K562 (cell line): Measurements from ENCODE around the gene AP3S2. TPM values are rescaled to one million over a fixed set of nuclear protein-coding genes. Genes with fewer than 3 reads are reported as not detected.
A peak's percentile ranks its signal among the peaks of the same experiment; 100 is the strongest.

ENCODE experiments used
- ATAC-seq: fragments of 200-7000 bp; cut with Tn5 transposase; 3 replicates; pipeline ENCODE4 v1.9.1; 2020; ENCODE audit warnings: moderate library complexity
- BruUV-seq: library from RNA; stranded (reverse); fragments of 400-500 nt; replicated peaks from 2 replicates; lab custom pipeline; 2021; lab: Mats Ljungman, UMichigan
- CTCF ChIA-PET: fragments of 300-600 bp; formaldehyde crosslinking; extraction: SDS; loops from one replicate; lab custom pipeline; 2021; ENCODE audit warnings: low intra/inter-chr PET ratio; lab: Yijun Ruan, JAX
- POLR2A ChIA-PET: fragments of 300-600, 350-650 bp; sonication (Branson Sonifier 250); formaldehyde crosslinking; extraction: SDS; loops from one replicate; lab custom pipeline; 2021; ENCODE audit warnings: antibody characterized with exemption, inconsistent platforms; lab: Yijun Ruan, JAX
- DNase-seq, 4 experiments: peaks; one replicate each; pipeline versions ENCODE4 v3.0.0 to v3.0.0-alpha.2; 2011 to 2018; ENCODE audit warnings: low spot score in 3 of 4, mixed read lengths in 3 of 4; ENCODE audit errors: extremely low read depth in 1 of 4
- FAIRE-seq: peaks from 2 replicates; lab custom pipeline; 2011; peaks lifted over from hg19 to GRCh38; lab: Jason Lieb, UNC
- H2AFZ ChIP-seq: 2 replicates; pipeline ENCODE4 v1.6.0; 2011; ENCODE audit warnings: low read depth, low read length, control low read depth, inconsistent platforms
- H3K27ac ChIP-seq: fragments of 200-600 bp; 3 replicates; pipeline ENCODE4 v1.8.0; 2011; ENCODE audit warnings: low read depth, mild to moderate bottlenecking, control low read depth, inconsistent platforms, low read length, moderate library complexity, mixed read lengths; ENCODE audit errors: extremely low read depth
- H3K27me3 ChIP-seq, 2 experiments: fragments of 300-600 bp in 1 of 2; 2 replicates in 1 of 2; 3 replicates in 1 of 2; pipeline versions ENCODE4 v1.6.0 to v1.8.0; 2011; ENCODE audit warnings: inconsistent platforms in 2 of 2, low read length in 2 of 2, mild to moderate bottlenecking in 1 of 2, mixed read lengths in 1 of 2, moderate library complexity in 1 of 2; ENCODE audit not compliant: control insufficient read depth in 2 of 2, insufficient read depth in 2 of 2
- H3K36me3 ChIP-seq: fragments of 300-600 bp; 3 replicates; pipeline ENCODE4 v1.8.0; 2011; ENCODE audit warnings: mild to moderate bottlenecking, low read length, inconsistent platforms; ENCODE audit not compliant: control insufficient read depth, insufficient read depth
- H3K4me1 ChIP-seq, 2 experiments: fragments of 200-600 bp in 1 of 2; replicated peaks in 1 of 2; 2 replicates in 1 of 2; 3 replicates in 1 of 2; pipeline versions ENCODE4 v1.5.1 to v1.8.0; 2011; ENCODE audit warnings: inconsistent platforms in 2 of 2, low read length in 2 of 2, mild to moderate bottlenecking in 1 of 2, mixed read lengths in 1 of 2, moderate library complexity in 1 of 2; ENCODE audit not compliant: control insufficient read depth in 2 of 2, insufficient read depth in 2 of 2
- H3K4me2 ChIP-seq: 2 replicates; pipeline ENCODE4 v1.6.1; 2011; ENCODE audit warnings: low read length, control low read depth, inconsistent platforms, mixed read lengths; ENCODE audit not compliant: insufficient read depth
- H3K4me3 ChIP-seq: fragments of 200-600 bp; sonication (generic), shearing (Covaris generic); 2 replicates; pipeline ENCODE4 v1.5.1; 2016; ENCODE audit warnings: control low read depth, inconsistent platforms
- H3K79me2 ChIP-seq: fragments of 200-600 bp; 3 replicates; pipeline ENCODE4 v1.8.0; 2011; ENCODE audit warnings: low read length, inconsistent platforms; ENCODE audit not compliant: control insufficient read depth, insufficient read depth
- H3K9ac ChIP-seq, 2 experiments: 2 replicates each; pipeline versions ENCODE4 v1.6.0 to v1.6.1; 2011; ENCODE audit warnings: low read depth in 2 of 2, low read length in 2 of 2, control low read depth in 1 of 2, inconsistent platforms in 1 of 2, mild to moderate bottlenecking in 1 of 2, mixed read lengths in 1 of 2; ENCODE audit not compliant: insufficient read depth in 1 of 2
- H3K9me1 ChIP-seq: one replicate; pipeline ENCODE4 v1.6.0; 2011; ENCODE audit warnings: inconsistent platforms, mild to moderate bottlenecking, low read length, moderate library complexity; ENCODE audit not compliant: control insufficient read depth, insufficient read depth
- H3K9me3 ChIP-seq: replicated peaks from 2 replicates; pipeline ENCODE4 v1.5.1; 2011; ENCODE audit warnings: low read depth, low read length, inconsistent platforms; ENCODE audit not compliant: control insufficient read depth, insufficient read depth
- H4K20me1 ChIP-seq: replicated peaks from 2 replicates; pipeline ENCODE4 v1.6.1; 2011; ENCODE audit warnings: low read length, inconsistent platforms, mixed read lengths; ENCODE audit not compliant: control insufficient read depth, insufficient read depth
- JUND ChIP-seq, 2 experiments: IDR thresholded peaks; 2 replicates in 1 of 2; 3 replicates in 1 of 2; pipeline ENCODE4 v1.6.1; 2011; ENCODE audit warnings: borderline replicate concordance in 2 of 2, low read depth in 2 of 2, low read length in 2 of 2, improper control_type of control experiment in 1 of 2, missing biosample characterization in 1 of 2, missing genetic modification characterization in 1 of 2, missing genetic modification reagents in 1 of 2
- WGBS: fragments of 100-300 bp; shearing (Covaris generic); methylation state at CpG from one replicate; pipeline ENCODE4 v1.1.6; 2016; ENCODE audit warnings: low coverage, mixed read lengths; ENCODE audit not compliant: insufficient coverage; ENCODE audit errors: missing lambda C conversion rate; 5-methylcytosine and 5-hydroxymethylcytosine counted together
- in situ Hi-C: fragments of 300-500 bp; cut with MboI; formaldehyde crosslinking; loops from 4 replicates; pipeline ENCODE4 v1.15.0; 2018; ENCODE audit warnings: inconsistent platforms, mixed read lengths
- intact Hi-C: fragments of 100-400 bp; cut with micrococcal nuclease; formaldehyde crosslinking; loops from 2 replicates; pipeline ENCODE4 v1.14.2; 2022
- polyA plus RNA-seq, 8 experiments: library from polyadenylated mRNA; depleted of rRNA in 4 of 8; stranded (reverse) in 5 of 8; unstranded in 3 of 8; fragments of >200 nt; fragmentation: Nextera tagmentation in 2 of 8; fragmentation: Illumina TruSeq in 1 of 8; extraction: Ambion mirVana in 2 of 8; extraction: Trizol in 1 of 8; gene quantifications; 2 replicates each; pipeline versions ENCODE4 v1.2.1 to v1.2.3, GENCODE V29; 2011 to 2014; ENCODE audit warnings: inconsistent platforms in 1 of 8, missing spikeins in 1 of 8
- total RNA-seq, 7 experiments: library from RNA; depleted of rRNA in 6 of 7; stranded (reverse); fragments of >200 nt in 6 of 7; fragmentation: Illumina TruSeq in 2 of 7; extraction: Trizol in 2 of 7; gene quantifications; 2 replicates each; pipeline versions ENCODE4 v1.2.1 to v1.2.3, GENCODE V29; 2011 to 2021; ENCODE audit warnings: low replicate concordance in 1 of 7
- TF ChIP-seq, protein P1 (sequence below): IDR thresholded peaks from 2 replicates; pipeline ENCODE4 v1.6.1; 2012; ENCODE audit warnings: low read depth, low read length, improper control_type of control experiment, borderline replicate concordance

AP3S2 gene
- total and polyA plus RNA-seq, 9 of the 15 experiments (the other 6 are each of a cell fraction or from before 2014, with no cell fraction given), result 16.4 to 54.1 (median 37.4) TPM

DNA sequence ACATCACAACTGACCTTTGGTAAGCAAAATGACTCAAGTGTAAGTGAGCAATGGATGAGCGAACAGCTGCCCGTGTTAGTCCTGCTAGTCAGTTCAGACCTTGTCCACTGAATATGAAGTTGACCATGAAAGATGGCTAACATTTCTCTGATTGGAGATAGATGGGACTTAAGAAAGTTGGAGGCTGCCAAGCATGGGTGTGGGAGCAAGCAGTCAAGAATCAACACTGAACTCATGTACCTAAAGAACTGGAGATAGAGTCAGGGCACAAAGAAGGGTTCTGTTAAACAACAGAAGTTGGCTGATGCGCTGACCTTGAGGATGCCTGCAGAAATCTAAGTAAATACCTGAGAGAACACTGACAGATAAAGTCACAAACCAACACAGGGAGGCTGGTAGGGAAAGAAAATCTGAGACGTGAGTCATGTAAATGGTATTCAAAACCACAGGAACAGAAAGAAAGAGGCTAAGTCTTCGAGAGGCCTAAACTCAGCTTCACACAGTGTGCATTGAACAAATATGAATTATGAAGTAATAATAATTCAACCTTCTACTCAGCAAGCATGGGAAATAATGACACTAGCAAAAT is 48.4 kb downstream of the AP3S2 start:
- ATAC-seq (no peak), FAIRE-seq (no peak), DNase-seq (no peak)
- H3K79me2 ChIP-seq, result no peaks in the 10 kb centered on the region
- no peak overlapping the region for H3K9ac ChIP-seq
- TF ChIP-seq, protein P1, sequence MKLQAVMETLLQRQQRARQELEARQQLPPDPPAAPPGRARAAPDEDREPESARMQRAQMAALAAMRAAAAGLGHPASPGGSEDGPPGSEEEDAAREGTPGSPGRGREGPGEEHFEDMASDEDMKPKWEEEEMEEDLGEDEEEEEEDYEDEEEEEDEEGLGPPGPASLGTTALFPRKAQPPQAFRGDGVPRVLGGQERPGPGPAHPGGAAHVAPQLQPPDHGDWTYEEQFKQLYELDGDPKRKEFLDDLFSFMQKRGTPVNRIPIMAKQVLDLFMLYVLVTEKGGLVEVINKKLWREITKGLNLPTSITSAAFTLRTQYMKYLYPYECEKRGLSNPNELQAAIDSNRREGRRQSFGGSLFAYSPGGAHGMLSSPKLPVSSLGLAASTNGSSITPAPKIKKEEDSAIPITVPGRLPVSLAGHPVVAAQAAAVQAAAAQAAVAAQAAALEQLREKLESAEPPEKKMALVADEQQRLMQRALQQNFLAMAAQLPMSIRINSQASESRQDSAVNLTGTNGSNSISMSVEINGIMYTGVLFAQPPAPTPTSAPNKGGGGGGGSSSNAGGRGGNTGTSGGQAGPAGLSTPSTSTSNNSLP, result no peak
- TF ChIP-seq JUND (IDR thresholded peaks at IDR 0.05; ENCODE audit: borderline replicate concordance, low read depth, low read length), result 0 out of 2 replicates have a peak, but pooled peaks have one; percentile 6
- TF ChIP-seq JUND (tag; IDR thresholded peaks at IDR 0.05; ENCODE audit: borderline replicate concordance, low read depth, low read length), result no peak
- H3K4me2 ChIP-seq, result no peak overlapping the region
- BruUV-seq, result no TSS peak
- no peak overlapping the region for H2AFZ ChIP-seq
- H3K27me3 ChIP-seq, result no peaks in the 10 kb centered on the region
- H3K9me3 ChIP-seq, result no peaks in the 10 kb centered on the region
- ChIA-PET CTCF (no interaction called here), POLR2A (no interaction called here)
- H3K4me3 ChIP-seq, result no peak overlapping the region
- H3K36me3 ChIP-seq, result peaks cover 27% of the 10 kb centered on the region; the same call in 2 of the 3 replicates
- intact Hi-C loops, result no loop called here
- 76% methylated on average over 5 of the region's 5 CpGs for WGBS
- H3K9me1 ChIP-seq, result peaks cover 4% of the 10 kb centered on the region
- H3K27ac ChIP-seq, result no peak overlapping the region
- peaks cover 0 to 8% of the 10 kb centered on the region in 2 experiments; a peak in 2 of 5 replicates for H3K4me1 ChIP-seq
- in situ Hi-C loops, result no loop called here
- no peaks in the 10 kb centered on the region for H4K20me1 ChIP-seq
